Measurements from ENCODE around the gene ALG12.
"Not testable (repeated sequence)": the region's sequence is repeated elsewhere in the genome, so short reads cannot be mapped to it uniquely, and the experiment has no call there.

ALG12 gene

GRCh38 chr22:49945042-49945794 lies 27.0 kb upstream of the ALG12 start:
- DNase-seq = not testable (repeated sequence)

GRCh38 chr22:49944399-49944891 lies 26.2 kb upstream of the ALG12 start:
- DNase-seq = no peak

GRCh38 chr22:49943771-49944398 lies 25.6 kb upstream of the ALG12 start:
- DNase-seq = no peak

- no peak for DNase-seq
Observed at GRCh38 chr22:49943405-49943765, 25.1 kb upstream of the ALG12 start.

- no peak for DNase-seq
Observed at GRCh38 chr22:49942565-49943404, 24.5 kb upstream of the ALG12 start.

- DNase-seq = no peak
Observed at GRCh38 chr22:49941507-49942316, 23.5 kb upstream of the ALG12 start.

GRCh38 chr22:49938565-49939136 lies 20.4 kb upstream of the ALG12 start:
- DNase-seq = no peak

GRCh38 chr22:49937758-49938564 lies 19.7 kb upstream of the ALG12 start:
- no peak for DNase-seq

GRCh38 chr22:49936973-49937757 lies 18.9 kb upstream of the ALG12 start:
- no peak for DNase-seq

GRCh38 chr22:49936018-49936972 lies 18.1 kb upstream of the ALG12 start:
- peak; percentile 85 for DNase-seq

GRCh38 chr22:49935561-49935960 lies 17.3 kb upstream of the ALG12 start:
- no peak for DNase-seq

GRCh38 chr22:49934891-49935557 lies 16.8 kb upstream of the ALG12 start:
- DNase-seq = peak; percentile 32

- no peak for DNase-seq
Observed at GRCh38 chr22:49934160-49934890, 16.1 kb upstream of the ALG12 start.

GRCh38 chr22:49933236-49934159 lies 15.3 kb upstream of the ALG12 start:
- DNase-seq = no peak

- no peak for DNase-seq
Observed at GRCh38 chr22:49930596-49931412, 12.6 kb upstream of the ALG12 start.

- DNase-seq = no peak
Observed at GRCh38 chr22:49929994-49930575, 11.8 kb upstream of the ALG12 start.

Measured in NCI-H226 (cell line).